HepG2 (cell line): ENCODE results near the gene MST1. TPM values are rescaled to one million over a fixed set of nuclear protein-coding genes. Genes with fewer than 3 reads are reported as not detected.
A peak's percentile ranks its signal among the peaks of the same experiment; 100 is the strongest.

Experiments used
- AFF4 ChIP-seq: sonication (generic); formaldehyde crosslinking; IDR thresholded peaks from 2 replicates; pipeline ENCODE4 v1.4.0; 2020; ENCODE audit warnings: missing genetic modification reagents
- AKAP8 ChIP-seq: sonication (generic); formaldehyde crosslinking; IDR thresholded peaks from 2 replicates; pipeline ENCODE4 v1.5.1; 2020; ENCODE audit warnings: mild to moderate bottlenecking, missing genetic modification reagents
- CAMTA2 ChIP-seq: sonication (generic); formaldehyde crosslinking; IDR thresholded peaks from 2 replicates; pipeline ENCODE4 v1.4.0; 2020; ENCODE audit warnings: mild to moderate bottlenecking, missing genetic modification reagents, borderline replicate concordance
- DZIP1 ChIP-seq: sonication (generic); formaldehyde crosslinking; IDR thresholded peaks from 2 replicates; pipeline ENCODE4 v1.5.0; 2020; ENCODE audit warnings: mild to moderate bottlenecking, missing genetic modification reagents
- HNRNPH1 ChIP-seq: fragments of 200-400 bp; formaldehyde crosslinking; optimal IDR thresholded peaks from 2 replicates; pipeline ENCODE3; 2017; ENCODE audit warnings: mild to moderate bottlenecking, low read depth, low read length
- KAT7 ChIP-seq: IDR thresholded peaks from 2 replicates; pipeline ENCODE4 v1.6.1; 2018; ENCODE audit warnings: borderline replicate concordance, missing compliant biosample characterization
- MXD3 ChIP-seq: IDR thresholded peaks from 2 replicates; pipeline ENCODE4 v1.6.1; 2016; ENCODE audit warnings: mild to moderate bottlenecking, missing biosample characterization, missing genetic modification reagents
- NFAT5 ChIP-seq: sonication (generic); formaldehyde crosslinking; IDR thresholded peaks from 2 replicates; pipeline ENCODE4 v1.4.0; 2020; ENCODE audit warnings: missing genetic modification reagents
- PCBP1 ChIP-seq: fragments of 200-400 bp; formaldehyde crosslinking; IDR thresholded peaks from 2 replicates; pipeline ENCODE4 v1.6.1; 2017; ENCODE audit warnings: mild to moderate bottlenecking, low read depth, low read length, borderline replicate concordance
- PHB2 ChIP-seq: fragments of 450-650 bp; IDR thresholded peaks from 2 replicates; pipeline ENCODE4 v1.6.1; 2018; ENCODE audit not compliant: partially characterized antibody
- PPARG ChIP-seq: conservative IDR thresholded peaks from 2 replicates; pipeline ENCODE4 v1.6.1; 2016; ENCODE audit warnings: missing biosample characterization, missing genetic modification reagents
- SMYD3 ChIP-seq: sonication (generic); formaldehyde crosslinking; IDR thresholded peaks from 2 replicates; pipeline ENCODE4 v1.8.1; 2023; ENCODE audit warnings: mild to moderate bottlenecking, missing genetic modification reagents
- ZNF232 ChIP-seq: sonication (generic); formaldehyde crosslinking; IDR thresholded peaks from 2 replicates; pipeline ENCODE4 v1.4.0; 2020; ENCODE audit warnings: missing genetic modification reagents, borderline replicate concordance
- ZNF513 ChIP-seq: sonication (generic); formaldehyde crosslinking; conservative IDR thresholded peaks from 2 replicates; pipeline ENCODE4 v1.5.0; 2020; ENCODE audit warnings: missing genetic modification reagents
- ZSCAN9 ChIP-seq: IDR thresholded peaks from 2 replicates; pipeline ENCODE4 v1.6.1; 2016; ENCODE audit warnings: borderline replicate concordance
- polyA plus RNA-seq, 8 experiments: library from polyadenylated mRNA; depleted of rRNA in 3 of 8; stranded (reverse) in 7 of 8; unstranded in 1 of 8; fragments of >200 nt; fragmentation: Illumina TruSeq in 4 of 8; extraction: Trizol in 4 of 8; gene quantifications; 2 replicates each; pipeline versions ENCODE4 v1.2.1 to v1.2.3, GENCODE V29; 2011 to 2016; ENCODE audit warnings: low read depth in 4 of 8, missing spikeins in 1 of 8, mixed read lengths in 1 of 8; ENCODE audit not compliant: insufficient read depth in 1 of 8
- total RNA-seq, 5 experiments: library from RNA; depleted of rRNA; stranded (reverse); fragments of >200 nt; fragmentation: Illumina TruSeq; extraction: Trizol; gene quantifications; 2 replicates each; pipeline ENCODE4 v1.2.3, GENCODE V29; 2016; ENCODE audit warnings: low read depth in 1 of 5

The MST1 gene
- total and polyA plus RNA-seq, 2 of the 13 experiments (the other 11 are each of a cell fraction or from before 2014, with no cell fraction given), result 189 to 452 TPM

- no peak for TF ChIP-seq PPARG (CRISPR knock-in tag)
- TF ChIP-seq ZNF232 (CRISPR knock-in tag), result peak; percentile 5; the same call in 1 of the 2 replicates
- TF ChIP-seq ZSCAN9 (CRISPR knock-in tag), result no peak; the same call in 1 of the 2 replicates
- TF ChIP-seq PHB2, result no peak
- no peak; the same call in 1 of the 2 replicates for TF ChIP-seq KAT7 (CRISPR knock-in tag)
- TF ChIP-seq SMYD3 (CRISPR knock-in tag), result no peak
- TF ChIP-seq CAMTA2 (CRISPR knock-in tag), result peak; percentile 29; the same call in 1 of the 2 replicates
- peak; percentile 71; the same call in 1 of the 2 replicates for TF ChIP-seq MXD3 (CRISPR knock-in tag)
- TF ChIP-seq NFAT5 (CRISPR knock-in tag), result 0 out of 2 replicates have a peak, but pooled peaks have one; percentile 65
- TF ChIP-seq AKAP8 (CRISPR knock-in tag), result no peak; the same call in 1 of the 2 replicates
- no peak for TF ChIP-seq ZNF513 (CRISPR knock-in tag)
- no peak; the same call in 1 of the 2 replicates for TF ChIP-seq AFF4
- TF ChIP-seq HNRNPH1, result peak; percentile 19
- no peak for TF ChIP-seq DZIP1
- TF ChIP-seq PCBP1, result 0 out of 2 replicates have a peak, but pooled peaks have one; percentile 17
Measured at GRCh38 chr3:49673121-49673714, 16.1 kb downstream of the MST1 start (continued).
